OCI-LY7 (cell line): Measurements from ENCODE around the gene SH2D3C. TPM values are rescaled to one million over a fixed set of nuclear protein-coding genes. Genes with fewer than 3 reads are reported as not detected.

Experiments
- BruUV-seq: library from RNA; stranded (reverse); fragments of 400-500 nt; replicated peaks from 2 replicates; lab custom pipeline; 2021; lab: Mats Ljungman, UMichigan
- CTCF ChIA-PET: fragments of 300-600 bp; sonication (Branson Sonifier 250); formaldehyde crosslinking; loops from one replicate; lab custom pipeline; 2022; ENCODE audit warnings: antibody characterized with exemption; ENCODE audit not compliant: unreplicated experiment; lab: Charles Lee
- POLR2A ChIA-PET: fragments of 300-600 bp; sonication (Branson Sonifier 250); formaldehyde crosslinking; loops from one replicate; lab custom pipeline; 2022; ENCODE audit warnings: antibody characterized with exemption; lab: Charles Lee
- DNase-seq: peaks from one replicate; pipeline ENCODE4 v3.0.0-alpha.2; 2015; ENCODE audit warnings: low spot score
- H2AFZ ChIP-seq: fragments of 200-600 bp; sonication (generic), shearing (Covaris generic); 2 replicates; pipeline ENCODE4 v1.6.1; 2014; ENCODE audit warnings: mild to moderate bottlenecking, antibody characterized with exemption, low read length, moderate library complexity
- H3K27ac ChIP-seq: fragments of 200-600 bp; sonication (generic); 2 replicates; pipeline ENCODE4 v1.5.1; 2014; ENCODE audit warnings: mixed run types, low read depth, mild to moderate bottlenecking, moderate library complexity, low read length, inconsistent platforms; ENCODE audit not compliant: poor library complexity, severe bottlenecking
- H3K36me3 ChIP-seq: fragments of 200-600 bp; sonication (generic); 2 replicates; pipeline ENCODE4 v1.6.1; 2014; ENCODE audit warnings: mild to moderate bottlenecking, antibody characterized with exemption, low read length, moderate library complexity, mixed read lengths; ENCODE audit not compliant: insufficient read depth
- H3K4me1 ChIP-seq: fragments of 200-600 bp; sonication (generic); 2 replicates; pipeline ENCODE4 v1.5.1; 2014; ENCODE audit warnings: mild to moderate bottlenecking, low read length; ENCODE audit not compliant: insufficient read depth, poor library complexity, severe bottlenecking
- H3K4me2 ChIP-seq: fragments of 200-600 bp; sonication (generic); 2 replicates; pipeline ENCODE4 v1.6.1; 2014; ENCODE audit warnings: mild to moderate bottlenecking, low read length
- H3K4me3 ChIP-seq: fragments of 200-600 bp; sonication (generic); 2 replicates; pipeline ENCODE4 v1.5.1; 2014; ENCODE audit warnings: mild to moderate bottlenecking, low read depth, low read length; ENCODE audit not compliant: poor library complexity, severe bottlenecking
- H3K79me2 ChIP-seq: fragments of 200-600 bp; sonication (generic); 2 replicates; pipeline ENCODE4 v1.6.1; 2016; ENCODE audit warnings: low read depth, mild to moderate bottlenecking, low read length, moderate library complexity, mixed read lengths; ENCODE audit not compliant: insufficient read depth
- H3K9me2 ChIP-seq: fragments of 200-600 bp; sonication (generic); 2 replicates; pipeline ENCODE4 v1.6.1; 2016; ENCODE audit warnings: mild to moderate bottlenecking, low read length, mixed read lengths; ENCODE audit not compliant: insufficient read depth
- H3K9me3 ChIP-seq: fragments of 200-600 bp; sonication (generic); 2 replicates; pipeline ENCODE4 v1.6.1; 2014; ENCODE audit warnings: mild to moderate bottlenecking, mixed run types, low read length, mixed read lengths
- H4K20me1 ChIP-seq: fragments of 200-600 bp; sonication (generic); 2 replicates; pipeline ENCODE4 v1.6.1; 2014; ENCODE audit warnings: mild to moderate bottlenecking, antibody characterized with exemption, low read length, moderate library complexity, mixed read lengths; ENCODE audit not compliant: insufficient read depth
- CTCF ChIP-seq: fragments of 200-600 bp; sonication (generic); conservative IDR thresholded peaks from 2 replicates; pipeline ENCODE4 v1.5.1; 2014; ENCODE audit warnings: mild to moderate bottlenecking, antibody characterized with exemption, low read length, moderate library complexity, mixed read lengths
- EZH2phosphoT487 ChIP-seq: fragments of 200-600 bp; sonication (generic); IDR thresholded peaks from 2 replicates; pipeline ENCODE4 v1.6.1; 2018; ENCODE audit warnings: low read depth, borderline replicate concordance, mild to moderate bottlenecking, mixed run types, antibody characterized with exemption, low read length, moderate library complexity, mixed read lengths
- intact Hi-C: fragments of 100-400 bp; cut with micrococcal nuclease; formaldehyde crosslinking; loops from one replicate; pipeline ENCODE4 v1.10.0; 2022; ENCODE audit not compliant: unreplicated experiment
- total RNA-seq, 2 experiments: library from RNA; depleted of rRNA in 1 of 2; stranded (reverse); fragments of >200 nt in 1 of 2; shearing (Covaris generic) in 1 of 2; gene quantifications; 2 replicates each; pipeline ENCODE4 v1.2.3, GENCODE V29; 2014 to 2022

The SH2D3C gene
- total RNA-seq, 2 experiments from 2014 or later, result 40.0 to 45.7 TPM

GRCh38 chr9:127803507-127804352, 25.3 kb upstream of the SH2D3C start:
- H3K4me1 ChIP-seq, result peaks cover 44% of the 10 kb centered on the region
- H3K4me3 ChIP-seq, result peak overlapping the region; percentile 98
- no peaks in the 10 kb centered on the region for H3K9me2 ChIP-seq
- H3K9me3 ChIP-seq, result no peaks in the 10 kb centered on the region
- CTCF ChIA-PET, result no interaction called here
- peak overlapping the region; percentile 90 for H3K4me2 ChIP-seq
- POLR2A ChIA-PET, result interaction anchor here (0.6 kb wide), 2 partner anchors 16 to 47 kb away, joined by 3 read pairs; no protein-coding TSS in a partner anchor
- H3K36me3 ChIP-seq, result peaks cover 45% of the 10 kb centered on the region
- H3K79me2 ChIP-seq, result peaks cover 29% of the 10 kb centered on the region
- no TSS peak for BruUV-seq
- peak overlapping the region; percentile 73 for H3K27ac ChIP-seq
- intact Hi-C loops, result loop anchor here (2.0 to 5.0 kb wide), 2 partner anchors 17 to 114 kb away; partner anchors contain the start of genes CDK9 and ST6GALNAC4
- TF ChIP-seq CTCF, result no peak
- no peak for TF ChIP-seq EZH2phosphoT487
- H4K20me1 ChIP-seq, result no peaks in the 10 kb centered on the region; the same call in 1 of the 2 replicates
- peak; percentile 27 for DNase-seq
- peak overlapping the region; percentile 31; the same call in 1 of the 2 replicates for H2AFZ ChIP-seq

GRCh38 chr9:127802576-127803443, 24.3 kb upstream of the SH2D3C start, which contains the start of gene FPGS:
Gene FPGS (plus strand): TSS chr9:127802882. CDS start chr9:127802925, 43 bp downstream.
- BruUV-seq, result no TSS peak
- H3K4me2 ChIP-seq, result peak within 1 kb of the TSS; percentile 93
- peak within 1 kb of the TSS; percentile 98 for H3K4me3 ChIP-seq
- DNase-seq, result peak; percentile 92
- peaks cover 29% of the 10 kb centered on the region for H3K79me2 ChIP-seq
- H4K20me1 ChIP-seq, result no peaks in the 10 kb centered on the region
- intact Hi-C loops, result loop anchor here (2.0 to 5.0 kb wide), 2 partner anchors 16 to 114 kb away; partner anchors contain the start of genes CDK9 and ST6GALNAC4
- POLR2A ChIA-PET, result interaction anchor here (0.8 to 1.5 kb wide), 2 partner anchors 24 to 114 kb away, joined by 4 to 5 read pairs; partner anchors contain the start of genes SH2D3C and ST6GALNAC4
- CTCF ChIA-PET, result interaction anchor here (0.5 kb wide), 1 partner anchor 58 kb away, joined by 3 read pairs; no protein-coding TSS in a partner anchor
- H3K9me3 ChIP-seq, result no peaks in the 10 kb centered on the region
- TF ChIP-seq CTCF (no peak), EZH2phosphoT487 (no peak)
- peaks cover 47% of the 10 kb centered on the region for H3K4me1 ChIP-seq
- H3K27ac ChIP-seq, result peak within 1 kb of the TSS; percentile 78
- H3K36me3 ChIP-seq, result peaks cover 36% of the 10 kb centered on the region
- no peaks in the 10 kb centered on the region for H3K9me2 ChIP-seq
- peak within 1 kb of the TSS; percentile 71; the same call in 1 of the 2 replicates for H2AFZ ChIP-seq
